Nephron progenitor cell (in vitro differentiated cells): ENCODE results near the gene FANK1.
"Not testable (repeated sequence)": the region's sequence is repeated elsewhere in the genome, so short reads cannot be mapped to it uniquely, and the experiment has no call there.

Source experiments
- DNase-seq: peaks from one replicate; pipeline ENCODE4 v3.0.0; 2021
- H3K27ac Mint-ChIP-seq: 2 replicates; pipeline ENCODE4 v1.8.0; 2021; ENCODE audit warnings: mild to moderate bottlenecking, moderate library complexity, mixed read lengths
- H3K27me3 Mint-ChIP-seq: 2 replicates; pipeline ENCODE4 v1.8.0; 2021; ENCODE audit warnings: mild to moderate bottlenecking, low read depth, mixed read lengths; ENCODE audit not compliant: poor library complexity
- H3K36me3 Mint-ChIP-seq: 2 replicates; pipeline ENCODE4 v1.8.0; 2021; ENCODE audit warnings: low read depth, mixed read lengths
- H3K4me1 Mint-ChIP-seq: 2 replicates; pipeline ENCODE4 v1.8.0; 2021; ENCODE audit warnings: mixed read lengths
- H3K4me3 Mint-ChIP-seq: 2 replicates; pipeline ENCODE4 v1.8.0; 2021; ENCODE audit warnings: mild to moderate bottlenecking, moderate library complexity, mixed read lengths
- H3K9me3 Mint-ChIP-seq: 2 replicates; pipeline ENCODE4 v1.8.0; 2021; ENCODE audit warnings: mild to moderate bottlenecking, moderate library complexity, mixed read lengths
- CTCF ChIP-seq: fragments of 200-600 bp; sonication (generic); IDR thresholded peaks from 2 replicates; pipeline ENCODE4 v1.5.0; 2021; ENCODE audit warnings: antibody characterized with exemption

The FANK1 gene

GRCh38 chr10:125962200-125962599, 65.8 kb downstream of the FANK1 start:
- peaks cover 3% of the 10 kb centered on the region for H3K27me3 Mint-ChIP-seq

GRCh38 chr10:125964558-125964957, 68.2 kb downstream of the FANK1 start:
- H3K9me3 Mint-ChIP-seq = peaks cover 23% of the 10 kb centered on the region
- H3K27me3 Mint-ChIP-seq = peaks cover 6% of the 10 kb centered on the region
- DNase-seq = no peak
- no peak overlapping the region for H3K27ac Mint-ChIP-seq
- H3K4me1 Mint-ChIP-seq = no peaks in the 10 kb centered on the region
- no peak for TF ChIP-seq CTCF
- H3K4me3 Mint-ChIP-seq = no peak overlapping the region
- H3K36me3 Mint-ChIP-seq = peaks cover 11% of the 10 kb centered on the region

More at GRCh38 chr10:125962200-125962599, 65.8 kb downstream of the FANK1 start:
- H3K9me3 Mint-ChIP-seq = peaks cover 23% of the 10 kb centered on the region
- no peaks in the 10 kb centered on the region for H3K4me1 Mint-ChIP-seq
- H3K4me3 Mint-ChIP-seq = no peak overlapping the region
- DNase-seq = no peak
- TF ChIP-seq CTCF = no peak
- peaks cover 11% of the 10 kb centered on the region for H3K36me3 Mint-ChIP-seq
- no peak overlapping the region for H3K27ac Mint-ChIP-seq

GRCh38 chr10:125967533-125967932, 71.2 kb downstream of the FANK1 start:
- no peak overlapping the region for H3K4me3 Mint-ChIP-seq
- DNase-seq = no peak
- peaks cover 19% of the 10 kb centered on the region for H3K9me3 Mint-ChIP-seq
- TF ChIP-seq CTCF = no peak
- peaks cover 6% of the 10 kb centered on the region for H3K27me3 Mint-ChIP-seq
- H3K27ac Mint-ChIP-seq = no peak overlapping the region
- H3K36me3 Mint-ChIP-seq = peaks cover 11% of the 10 kb centered on the region
- H3K4me1 Mint-ChIP-seq = no peaks in the 10 kb centered on the region

- DNase-seq, H3K27ac Mint-ChIP-seq, H3K4me1 Mint-ChIP-seq, H3K4me3 Mint-ChIP-seq, H3K27me3 Mint-ChIP-seq, H3K36me3 Mint-ChIP-seq: not testable (repeated sequence)
- peaks cover 13% of the 10 kb centered on the region for H3K9me3 Mint-ChIP-seq
Measured at GRCh38 chr10:125970077-125970630, 73.8 kb downstream of the FANK1 start.

GRCh38 chr10:125976960-125977605, 80.7 kb downstream of the FANK1 start:
- TF ChIP-seq CTCF = no peak

GRCh38 chr10:125979976-125980375, 83.6 kb downstream of the FANK1 start:
- Mint-ChIP-seq H3K27ac (no peak overlapping the region), H3K36me3 (no peaks in the 10 kb centered on the region), H3K4me3 (no peak overlapping the region), H3K27me3 (peaks cover 3% of the 10 kb centered on the region), H3K9me3 (no peaks in the 10 kb centered on the region), H3K4me1 (peaks cover 21% of the 10 kb centered on the region)
- no peak for TF ChIP-seq CTCF
- no peak for DNase-seq

More at GRCh38 chr10:125976960-125977605, 80.7 kb downstream of the FANK1 start:
- no peak for DNase-seq
- Mint-ChIP-seq H3K9me3 (no peaks in the 10 kb centered on the region), H3K4me3 (no peak overlapping the region), H3K36me3 (no peaks in the 10 kb centered on the region), H3K4me1 (no peaks in the 10 kb centered on the region), H3K27ac (no peak overlapping the region), H3K27me3 (peaks cover 3% of the 10 kb centered on the region)
